Measurements from ENCODE around the gene HNRNPA2B1.

Gene HNRNPA2B1

GRCh38 chr7:26160896-26161295 is 39.6 kb downstream of the HNRNPA2B1 start:
- H3K4me3 ChIP-seq (ENCODE audit: control insufficient read depth, low read depth, low read length), result no peak overlapping the region
- no peak for TF ChIP-seq CTCF (conservative IDR thresholded peaks at IDR 0.05; ENCODE audit: control insufficient read depth, insufficient read depth, low read depth, low read length)
- DNase-seq (ENCODE audit: low read depth), result no peak

DNA sequence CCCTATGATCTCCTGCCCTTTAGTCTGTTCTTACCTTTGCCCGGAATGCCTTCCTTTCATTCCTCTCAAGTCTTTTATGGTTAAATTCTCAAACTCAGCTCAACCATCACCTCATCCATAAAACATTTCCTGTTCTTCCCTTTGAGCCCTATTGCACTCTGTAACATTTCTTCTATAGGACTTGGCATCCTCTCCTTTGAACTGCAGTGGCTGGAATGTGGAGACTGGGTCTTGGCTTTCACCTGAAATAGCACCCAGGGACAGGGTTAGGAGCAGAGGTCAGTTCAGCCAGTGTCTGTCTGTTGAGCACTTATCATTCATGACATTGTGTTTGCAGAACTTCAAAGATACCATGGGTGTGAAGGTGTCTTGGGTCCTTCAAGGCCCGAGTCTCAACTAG is 41.3 kb downstream of the HNRNPA2B1 start:
- TF ChIP-seq CTCF (conservative IDR thresholded peaks at IDR 0.05; ENCODE audit: control insufficient read depth, insufficient read depth, low read depth, low read length), result no peak
- H3K4me3 ChIP-seq (ENCODE audit: control insufficient read depth, low read depth, low read length), result no peak overlapping the region
- DNase-seq (ENCODE audit: low read depth), result no peak

GRCh38 chr7:26157520-26158105 is 42.9 kb downstream of the HNRNPA2B1 start:
- no peak for DNase-seq (ENCODE audit: low read depth)
- TF ChIP-seq CTCF (conservative IDR thresholded peaks at IDR 0.05; ENCODE audit: control insufficient read depth, insufficient read depth, low read depth, low read length), result no peak

GRCh38 chr7:26156451-26157420 is 43.8 kb downstream of the HNRNPA2B1 start:
- H3K4me3 ChIP-seq (ENCODE audit: control insufficient read depth, low read depth, low read length), result no peak overlapping the region
- peak; percentile 84 for DNase-seq (ENCODE audit: low read depth)
- no peak for TF ChIP-seq CTCF (conservative IDR thresholded peaks at IDR 0.05; ENCODE audit: control insufficient read depth, insufficient read depth, low read depth, low read length)

More at GRCh38 chr7:26157520-26158105, 42.9 kb downstream of the HNRNPA2B1 start:
- H3K4me3 ChIP-seq (ENCODE audit: control insufficient read depth, low read depth, low read length), result no peak overlapping the region

GRCh38 chr7:26155531-26156375 is 44.8 kb downstream of the HNRNPA2B1 start:
- H3K4me3 ChIP-seq (ENCODE audit: control insufficient read depth, low read depth, low read length), result no peak overlapping the region
- peak; percentile 54 for DNase-seq (ENCODE audit: low read depth)
- no peak for TF ChIP-seq CTCF (conservative IDR thresholded peaks at IDR 0.05; ENCODE audit: control insufficient read depth, insufficient read depth, low read depth, low read length)
